GM12874 (cell line): ENCODE results near the gene NSMF.

ENCODE experiments used
- CTCF ChIP-seq: IDR thresholded peaks from 2 replicates; pipeline ENCODE4 v1.5.1; 2011; ENCODE audit warnings: low read depth, mild to moderate bottlenecking, control low read depth, low read length, moderate library complexity; ENCODE audit not compliant: insufficient read depth

Gene NSMF

DNA sequence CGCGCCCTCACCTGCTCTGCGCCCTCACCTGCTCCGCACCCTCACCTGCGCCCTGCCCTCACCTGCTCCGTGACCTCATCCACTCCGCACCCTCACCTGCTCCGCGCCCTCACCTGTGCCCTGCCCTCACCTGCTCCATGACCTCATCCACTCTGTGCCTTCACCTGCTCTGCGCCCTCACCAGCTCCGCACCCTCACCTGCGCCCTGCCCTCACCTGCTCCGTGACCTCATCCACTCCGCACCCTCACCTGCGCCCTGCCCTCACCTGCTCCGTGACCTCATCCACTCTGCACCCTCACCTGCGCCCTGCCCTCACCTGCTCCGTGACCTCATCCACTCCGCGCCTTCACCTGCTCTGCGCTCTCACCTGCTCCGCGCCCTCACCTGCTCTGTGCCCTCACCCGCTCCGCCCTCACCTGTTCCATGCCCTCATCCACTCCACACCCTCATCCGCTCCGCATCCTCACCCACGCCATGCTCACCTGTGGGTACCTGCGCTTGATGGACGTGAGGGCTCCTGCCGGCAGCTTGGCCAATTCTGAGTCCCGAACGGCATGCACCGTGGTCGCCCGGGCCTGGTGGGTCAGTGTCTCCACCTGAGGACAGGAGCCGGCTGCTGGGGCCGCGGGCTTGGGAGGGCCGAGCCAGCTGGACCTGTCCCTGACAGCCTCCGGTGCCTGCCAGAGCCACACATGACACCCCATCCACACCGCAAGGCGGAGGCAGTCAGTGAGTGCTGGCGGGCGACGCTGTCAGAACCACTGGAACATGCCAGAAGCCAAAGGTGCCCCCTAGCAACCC, 35.6 kb upstream of the NSMF start:
- no peak for TF ChIP-seq CTCF

GRCh38 chr9:137494104-137494544, 35.0 kb upstream of the NSMF start:
- no peak for TF ChIP-seq CTCF

GRCh38 chr9:137493364-137494103, 34.4 kb upstream of the NSMF start:
- no peak for TF ChIP-seq CTCF

DNA sequence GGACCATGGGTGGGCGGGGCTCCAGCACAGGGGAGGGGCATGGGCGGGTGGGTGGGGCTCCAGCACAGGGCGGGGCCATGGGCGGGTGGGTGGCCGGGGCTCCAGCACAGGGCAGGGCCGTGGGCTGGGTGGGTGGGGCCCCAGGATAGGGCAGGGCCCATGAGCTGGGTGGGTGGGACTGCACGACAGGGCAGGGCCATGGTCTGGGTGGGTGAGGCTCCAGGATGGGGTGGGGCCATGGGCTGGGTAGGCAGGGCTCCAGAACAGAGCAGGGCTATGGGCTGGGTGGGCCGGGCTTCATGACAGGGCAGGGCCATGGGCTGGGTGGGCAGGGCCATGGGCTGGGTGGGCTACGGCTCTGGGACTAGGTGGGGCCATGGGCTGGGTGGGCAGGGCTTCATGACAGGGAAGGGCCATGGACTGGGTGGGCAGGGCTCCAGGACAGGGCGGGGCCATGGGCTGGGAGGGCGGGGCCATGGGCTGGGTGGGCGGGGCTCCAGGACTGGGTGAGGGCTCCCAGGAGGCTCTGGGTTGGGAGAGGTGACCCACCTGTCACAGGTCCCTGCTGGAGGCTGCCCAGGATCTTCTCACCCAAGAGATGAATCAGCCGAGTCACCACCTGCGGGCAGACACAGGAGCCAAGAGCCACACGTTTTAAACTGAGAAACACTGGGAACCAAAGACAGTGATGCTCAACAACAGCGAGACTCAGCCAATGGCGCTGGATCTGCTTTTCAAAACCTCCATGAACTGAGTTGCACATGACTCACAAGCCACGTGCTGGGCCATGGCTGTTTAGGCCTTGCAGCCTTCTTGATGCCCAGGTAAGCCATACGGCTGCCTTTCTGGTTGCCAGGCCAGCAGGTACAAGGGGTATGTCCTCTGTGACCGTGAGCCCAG, 33.6 kb upstream of the NSMF start:
- TF ChIP-seq CTCF = no peak

- no peak for TF ChIP-seq CTCF
Observed at GRCh38 chr9:137491735-137492432, 32.8 kb upstream of the NSMF start.

DNA sequence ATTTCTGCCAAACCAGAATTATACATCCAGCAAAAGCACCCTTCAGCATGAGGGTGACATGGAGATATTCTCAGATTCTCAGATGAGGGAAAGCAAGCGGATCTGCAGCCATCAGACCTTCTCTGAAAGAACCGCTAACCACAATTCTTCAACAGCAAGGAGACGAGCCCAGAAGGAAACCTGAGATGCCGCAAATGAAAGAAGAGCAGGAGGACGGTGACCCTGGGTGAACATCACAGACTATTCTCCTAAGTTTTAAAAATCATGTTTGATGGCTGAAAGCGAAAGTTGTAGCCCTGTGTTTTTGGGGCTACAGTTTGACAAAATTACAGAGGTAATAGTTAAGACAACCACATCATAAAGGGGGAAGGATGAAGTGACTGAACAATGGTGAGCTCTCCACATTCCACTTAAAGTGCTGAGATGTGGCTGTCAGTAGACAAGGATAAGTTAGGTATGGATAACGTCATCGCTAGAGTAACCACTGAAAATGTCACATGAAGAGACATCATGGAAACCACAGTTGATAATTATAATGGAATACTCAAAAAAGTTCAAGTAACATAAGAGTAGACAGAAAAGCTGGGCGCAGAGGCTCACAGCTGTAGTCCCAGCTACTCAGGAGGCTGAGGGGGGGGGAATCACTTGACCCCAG, 31.5 kb upstream of the NSMF start:
- TF ChIP-seq CTCF = no peak
